Measurements from ENCODE around the gene PGBD2. TPM values are rescaled to one million over a fixed set of nuclear protein-coding genes. Genes with fewer than 3 reads are reported as not detected.

Gene PGBD2
- total RNA-seq, 1 experiment from 2014 or later = 5.7 TPM

- TF ChIP-seq EZH2 (IDR thresholded peaks at IDR 0.05; ENCODE audit: borderline replicate concordance, low read depth, low read length, poor library complexity, severe bottlenecking) = no peak
- TF ChIP-seq, protein P1, sequence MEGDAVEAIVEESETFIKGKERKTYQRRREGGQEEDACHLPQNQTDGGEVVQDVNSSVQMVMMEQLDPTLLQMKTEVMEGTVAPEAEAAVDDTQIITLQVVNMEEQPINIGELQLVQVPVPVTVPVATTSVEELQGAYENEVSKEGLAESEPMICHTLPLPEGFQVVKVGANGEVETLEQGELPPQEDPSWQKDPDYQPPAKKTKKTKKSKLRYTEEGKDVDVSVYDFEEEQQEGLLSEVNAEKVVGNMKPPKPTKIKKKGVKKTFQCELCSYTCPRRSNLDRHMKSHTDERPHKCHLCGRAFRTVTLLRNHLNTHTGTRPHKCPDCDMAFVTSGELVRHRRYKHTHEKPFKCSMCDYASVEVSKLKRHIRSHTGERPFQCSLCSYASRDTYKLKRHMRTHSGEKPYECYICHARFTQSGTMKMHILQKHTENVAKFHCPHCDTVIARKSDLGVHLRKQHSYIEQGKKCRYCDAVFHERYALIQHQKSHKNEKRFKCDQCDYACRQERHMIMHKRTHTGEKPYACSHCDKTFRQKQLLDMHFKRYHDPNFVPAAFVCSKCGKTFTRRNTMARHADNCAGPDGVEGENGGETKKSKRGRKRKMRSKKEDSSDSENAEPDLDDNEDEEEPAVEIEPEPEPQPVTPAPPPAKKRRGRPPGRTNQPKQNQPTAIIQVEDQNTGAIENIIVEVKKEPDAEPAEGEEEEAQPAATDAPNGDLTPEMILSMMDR (conservative IDR thresholded peaks at IDR 0.05; ENCODE audit: low read depth, low read length) = no peak
- intact Hi-C loops (cut with micrococcal nuclease; ENCODE audit: unreplicated experiment) = no loop called here
- BruUV-seq (replicated peaks) = no TSS peak
- Histone ChIP-seq H3K27me3 (replicated peaks; ENCODE audit: insufficient read depth, low read depth, low read length, poor library complexity) (no peaks in the 10 kb centered on the region), H3K4me3 (ENCODE audit: low read depth, low read length, poor library complexity, severe bottlenecking) (no peak overlapping the region), H3K27ac (ENCODE audit: low read depth, low read length, poor library complexity, severe bottlenecking) (no peak overlapping the region), H3K4me1 (ENCODE audit: insufficient read depth, low read length, poor library complexity, severe bottlenecking) (no peaks in the 10 kb centered on the region), H3K36me3 (ENCODE audit: insufficient read depth, low read length, poor library complexity, severe bottlenecking) (peaks cover 9% of the 10 kb centered on the region), H3K9me3 (ENCODE audit: low read depth, low read length, poor library complexity, severe bottlenecking) (no peaks in the 10 kb centered on the region)
- no peak for DNase-seq (ENCODE audit: low spot score)
- CTCF ChIA-PET = no interaction called here
- POLR2A ChIA-PET (ENCODE audit: low non-redundant PET) = no interaction called here
Observed at GRCh38 chr1:248914796-248915381, 8.9 kb downstream of the PGBD2 start.

- CTCF ChIA-PET = no interaction called here
- no peak for DNase-seq (ENCODE audit: low spot score)
Observed at GRCh38 chr1:248918131-248918530, 12.1 kb downstream of the PGBD2 start.

GRCh38 chr1:248923352-248924338 lies 17.6 kb downstream of the PGBD2 start:
- H3K27me3 ChIP-seq (replicated peaks; ENCODE audit: insufficient read depth, low read depth, low read length, poor library complexity) = no peaks in the 10 kb centered on the region
- no peak for TF ChIP-seq EZH2 (IDR thresholded peaks at IDR 0.05; ENCODE audit: borderline replicate concordance, low read depth, low read length, poor library complexity, severe bottlenecking)
- POLR2A ChIA-PET (ENCODE audit: low non-redundant PET) = no interaction called here
- no TSS peak for BruUV-seq (replicated peaks)
- H3K4me1 ChIP-seq (ENCODE audit: insufficient read depth, low read length, poor library complexity, severe bottlenecking) = no peaks in the 10 kb centered on the region
- no peaks in the 10 kb centered on the region for H3K9me3 ChIP-seq (ENCODE audit: low read depth, low read length, poor library complexity, severe bottlenecking)
- DNase-seq (ENCODE audit: low spot score) = no peak
- peaks cover 2% of the 10 kb centered on the region for H3K36me3 ChIP-seq (ENCODE audit: insufficient read depth, low read length, poor library complexity, severe bottlenecking)
- intact Hi-C loops (cut with micrococcal nuclease; ENCODE audit: unreplicated experiment) = no loop called here
- no peak overlapping the region for H3K27ac ChIP-seq (ENCODE audit: low read depth, low read length, poor library complexity, severe bottlenecking)
- CTCF ChIA-PET = no interaction called here
- no peak overlapping the region for H3K4me3 ChIP-seq (ENCODE audit: low read depth, low read length, poor library complexity, severe bottlenecking)

More at GRCh38 chr1:248918131-248918530, 12.1 kb downstream of the PGBD2 start:
- no peak overlapping the region for H3K4me3 ChIP-seq (ENCODE audit: low read depth, low read length, poor library complexity, severe bottlenecking)
- H3K4me1 ChIP-seq (ENCODE audit: insufficient read depth, low read length, poor library complexity, severe bottlenecking) = no peaks in the 10 kb centered on the region
- peaks cover 9% of the 10 kb centered on the region for H3K36me3 ChIP-seq (ENCODE audit: insufficient read depth, low read length, poor library complexity, severe bottlenecking)
- no peaks in the 10 kb centered on the region for H3K27me3 ChIP-seq (replicated peaks; ENCODE audit: insufficient read depth, low read depth, low read length, poor library complexity)
- H3K9me3 ChIP-seq (ENCODE audit: low read depth, low read length, poor library complexity, severe bottlenecking) = no peaks in the 10 kb centered on the region
- TF ChIP-seq, protein P1 (conservative IDR thresholded peaks at IDR 0.05; ENCODE audit: low read depth, low read length) = no peak
- TF ChIP-seq EZH2 (IDR thresholded peaks at IDR 0.05; ENCODE audit: borderline replicate concordance, low read depth, low read length, poor library complexity, severe bottlenecking) = no peak
- H3K27ac ChIP-seq (ENCODE audit: low read depth, low read length, poor library complexity, severe bottlenecking) = no peak overlapping the region
- BruUV-seq (replicated peaks) = no TSS peak
- intact Hi-C loops (cut with micrococcal nuclease; ENCODE audit: unreplicated experiment) = no loop called here
- POLR2A ChIA-PET (ENCODE audit: low non-redundant PET) = no interaction called here
